ENCODE data around the gene NRSN2.
"Not testable (repeated sequence)": the region's sequence is repeated elsewhere in the genome, so short reads cannot be mapped to it uniquely, and the experiment has no call there.

Gene NRSN2

GRCh38 chr20:373171-373890, 26.4 kb downstream of the NRSN2 start:
- Mint-ChIP-seq H3K27ac (no peak overlapping the region), H3K4me3 (no peak overlapping the region), H3K4me1 (peaks cover 12% of the 10 kb centered on the region), H3K36me3 (no peaks in the 10 kb centered on the region), H3K9me3 (no peaks in the 10 kb centered on the region)
- ATAC-seq (peak; percentile 7), DNase-seq (ENCODE audit: low spot score in 2 of 2) (no peak)

- ATAC-seq, result no peak
- no peak overlapping the region for H3K27ac Mint-ChIP-seq
- H3K4me1 Mint-ChIP-seq, result peaks cover 12% of the 10 kb centered on the region
- no peaks in the 10 kb centered on the region for H3K36me3 Mint-ChIP-seq
- H3K9me3 Mint-ChIP-seq, result no peaks in the 10 kb centered on the region
- no peak overlapping the region for H3K4me3 Mint-ChIP-seq
- no peak for DNase-seq (ENCODE audit: low spot score in 2 of 2)
Observed at GRCh38 chr20:375265-375889, 28.5 kb downstream of the NRSN2 start.

- no peak overlapping the region for H3K4me3 Mint-ChIP-seq
- no peaks in the 10 kb centered on the region for H3K9me3 Mint-ChIP-seq
- peaks cover 12% of the 10 kb centered on the region for H3K4me1 Mint-ChIP-seq
- H3K27ac Mint-ChIP-seq, result no peak overlapping the region
- H3K36me3 Mint-ChIP-seq, result no peaks in the 10 kb centered on the region
- no peak for ATAC-seq
- no peak for DNase-seq (ENCODE audit: low spot score in 2 of 2)
Observed at GRCh38 chr20:376089-376488, 29.2 kb downstream of the NRSN2 start.

- DNase-seq (ENCODE audit: low spot score in 2 of 2), result no peak
- ATAC-seq, result no peak
- Mint-ChIP-seq H3K27ac (no peak overlapping the region), H3K36me3 (no peaks in the 10 kb centered on the region), H3K9me3 (no peaks in the 10 kb centered on the region), H3K4me1 (peaks cover 12% of the 10 kb centered on the region), H3K4me3 (no peak overlapping the region)
Observed at GRCh38 chr20:376750-377149, 29.8 kb downstream of the NRSN2 start.

- H3K4me1 Mint-ChIP-seq; H3K4me3 Mint-ChIP-seq; H3K36me3 Mint-ChIP-seq; DNase-seq (ENCODE audit: low spot score in 2 of 2); H3K27ac Mint-ChIP-seq; H3K9me3 Mint-ChIP-seq; ATAC-seq: not testable (repeated sequence)
Observed at GRCh38 chr20:377578-377977, 30.7 kb downstream of the NRSN2 start.

GRCh38 chr20:378961-379336, 32.0 kb downstream of the NRSN2 start:
- Mint-ChIP-seq H3K4me3 (no peak overlapping the region), H3K27ac (no peak overlapping the region)

GRCh38 chr20:380763-381580, 34.1 kb downstream of the NRSN2 start:
- Mint-ChIP-seq H3K9me3 (no peaks in the 10 kb centered on the region), H3K27ac (peak overlapping the region; percentile 89), H3K36me3 (peaks cover 8% of the 10 kb centered on the region), H3K4me1 (peaks cover 15% of the 10 kb centered on the region), H3K4me3 (peak overlapping the region; percentile 84)
- ATAC-seq (peak; percentile 65), DNase-seq (ENCODE audit: low spot score in 2 of 2) (peak; percentile 56 to 88)

More at GRCh38 chr20:378961-379336, 32.0 kb downstream of the NRSN2 start:
- Mint-ChIP-seq H3K36me3 (no peaks in the 10 kb centered on the region), H3K4me1 (peaks cover 13% of the 10 kb centered on the region), H3K9me3 (no peaks in the 10 kb centered on the region)
- DNase-seq (ENCODE audit: low spot score in 2 of 2) (no peak), ATAC-seq (no peak)

- peak overlapping the region; percentile 89 for H3K27ac Mint-ChIP-seq
- H3K36me3 Mint-ChIP-seq, result peaks cover 8% of the 10 kb centered on the region
- H3K4me1 Mint-ChIP-seq, result peaks cover 15% of the 10 kb centered on the region
- no peaks in the 10 kb centered on the region for H3K9me3 Mint-ChIP-seq
- peak; percentile 87 for ATAC-seq
- H3K4me3 Mint-ChIP-seq, result peak overlapping the region; percentile 84
- peak; percentile 59 to 87 for DNase-seq (ENCODE audit: low spot score in 2 of 2)
Observed at GRCh38 chr20:381581-382290, 34.8 kb downstream of the NRSN2 start.

- Mint-ChIP-seq H3K27ac (peak overlapping the region; percentile 89), H3K4me3 (peak overlapping the region; percentile 84), H3K4me1 (peaks cover 15% of the 10 kb centered on the region), H3K9me3 (no peaks in the 10 kb centered on the region), H3K36me3 (peaks cover 8% of the 10 kb centered on the region)
- DNase-seq (ENCODE audit: low spot score in 2 of 2), result no peak
- ATAC-seq, result peak; percentile 17
Observed at GRCh38 chr20:382291-383115, 35.6 kb downstream of the NRSN2 start.

GRCh38 chr20:383889-384288, 37.0 kb downstream of the NRSN2 start:
- no peak overlapping the region for H3K27ac Mint-ChIP-seq
- H3K36me3 Mint-ChIP-seq, result peaks cover 10% of the 10 kb centered on the region
- ATAC-seq, result no peak
- no peak for DNase-seq (ENCODE audit: low spot score in 2 of 2)
- H3K4me3 Mint-ChIP-seq, result no peak overlapping the region
- peaks cover 15% of the 10 kb centered on the region for H3K4me1 Mint-ChIP-seq
- no peaks in the 10 kb centered on the region for H3K9me3 Mint-ChIP-seq

GRCh38 chr20:384723-385122, 37.8 kb downstream of the NRSN2 start:
- Mint-ChIP-seq H3K36me3 (peaks cover 18% of the 10 kb centered on the region), H3K4me1 (peaks cover 15% of the 10 kb centered on the region), H3K4me3 (no peak overlapping the region), H3K9me3 (no peaks in the 10 kb centered on the region), H3K27ac (no peak overlapping the region)
- ATAC-seq (no peak), DNase-seq (ENCODE audit: low spot score in 2 of 2) (no peak)

GRCh38 chr20:385448-385847, 38.5 kb downstream of the NRSN2 start:
- Mint-ChIP-seq H3K9me3 (no peaks in the 10 kb centered on the region), H3K27ac (no peak overlapping the region), H3K36me3 (peaks cover 25% of the 10 kb centered on the region), H3K4me1 (peaks cover 15% of the 10 kb centered on the region), H3K4me3 (no peak overlapping the region)
- ATAC-seq (no peak), DNase-seq (ENCODE audit: low spot score in 2 of 2) (no peak)

- not testable (repeated sequence) for DNase-seq (ENCODE audit: low spot score in 2 of 2); ATAC-seq
- H3K4me1 Mint-ChIP-seq, result peaks cover 15% of the 10 kb centered on the region
Observed at GRCh38 chr20:386634-387033, 39.7 kb downstream of the NRSN2 start.

GRCh38 chr20:387520-387919, 40.6 kb downstream of the NRSN2 start:
- no peak overlapping the region for H3K4me3 Mint-ChIP-seq
- H3K36me3 Mint-ChIP-seq, result peaks cover 46% of the 10 kb centered on the region
- H3K4me1 Mint-ChIP-seq, result peaks cover 15% of the 10 kb centered on the region
- H3K9me3 Mint-ChIP-seq, result no peaks in the 10 kb centered on the region
- no peak for ATAC-seq
- no peak overlapping the region for H3K27ac Mint-ChIP-seq
- DNase-seq (ENCODE audit: low spot score in 2 of 2), result no peak

More at GRCh38 chr20:386634-387033, 39.7 kb downstream of the NRSN2 start:
- H3K4me3 Mint-ChIP-seq, H3K27ac Mint-ChIP-seq, H3K9me3 Mint-ChIP-seq: not testable (repeated sequence)
- peaks cover 37% of the 10 kb centered on the region for H3K36me3 Mint-ChIP-seq

Data from stimulated activated effector memory CD8-positive, alpha-beta T cell treated with anti-CD3 and anti-CD28 coated beads, Interleukin-12 subunit alpha, Interleukin-12 subunit beta, amount 100 ng/mL, for 72 hours (primary cell).